Activated T-helper 1 cell treated with anti-CD3 and anti-CD28 coated beads, Interleukin-2, amount 50 U/mL, for 16 hours (primary cell): ENCODE data around the gene APOD.

Source experiments
- DNase-seq, 2 donors: peaks; one replicate each; pipeline ENCODE4 v3.0.0-alpha.2; 2020; ENCODE audit warnings: low read depth in 1 of 2, low spot score in 1 of 2

APOD gene

DNA sequence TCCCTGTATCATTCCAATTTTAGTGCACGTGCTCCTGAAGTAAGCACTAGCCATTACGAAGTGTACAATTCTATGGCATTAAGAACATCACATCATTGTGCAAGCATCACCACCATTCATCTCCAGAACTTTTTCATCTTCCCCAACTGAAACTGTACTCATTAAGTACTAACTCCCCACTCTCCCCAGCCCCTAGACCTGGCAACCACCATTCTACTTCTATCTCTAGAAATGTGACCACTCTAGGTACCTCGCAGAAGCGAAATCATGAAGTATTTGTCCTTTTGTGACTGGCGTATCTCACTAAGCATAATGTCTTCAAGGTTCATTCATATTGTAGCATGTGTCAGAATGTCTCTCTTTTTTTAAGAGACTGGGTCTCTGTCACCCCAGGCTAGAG, 52.1 kb downstream of the APOD start:
- DNase-seq = no peak

DNA sequence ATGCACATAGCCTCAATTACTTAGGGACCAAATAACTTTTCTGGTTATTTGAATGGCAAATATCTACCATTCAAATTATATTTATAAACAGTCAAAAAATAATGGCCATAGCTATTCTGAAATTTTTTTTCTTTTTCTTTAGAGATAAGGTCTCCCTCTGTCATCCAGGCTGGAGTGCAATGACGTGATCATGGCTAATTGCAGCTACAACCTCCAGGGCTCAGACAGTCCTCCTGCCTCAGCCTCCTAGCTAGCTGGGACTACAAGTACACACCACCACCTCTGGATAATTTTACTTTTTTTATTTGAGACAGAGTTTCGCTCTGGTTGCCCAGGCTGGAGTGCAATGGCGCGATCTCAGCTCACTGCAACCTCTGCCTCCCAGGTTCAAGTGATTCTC, 57.2 kb downstream of the APOD start:
- DNase-seq = no peak

DNA sequence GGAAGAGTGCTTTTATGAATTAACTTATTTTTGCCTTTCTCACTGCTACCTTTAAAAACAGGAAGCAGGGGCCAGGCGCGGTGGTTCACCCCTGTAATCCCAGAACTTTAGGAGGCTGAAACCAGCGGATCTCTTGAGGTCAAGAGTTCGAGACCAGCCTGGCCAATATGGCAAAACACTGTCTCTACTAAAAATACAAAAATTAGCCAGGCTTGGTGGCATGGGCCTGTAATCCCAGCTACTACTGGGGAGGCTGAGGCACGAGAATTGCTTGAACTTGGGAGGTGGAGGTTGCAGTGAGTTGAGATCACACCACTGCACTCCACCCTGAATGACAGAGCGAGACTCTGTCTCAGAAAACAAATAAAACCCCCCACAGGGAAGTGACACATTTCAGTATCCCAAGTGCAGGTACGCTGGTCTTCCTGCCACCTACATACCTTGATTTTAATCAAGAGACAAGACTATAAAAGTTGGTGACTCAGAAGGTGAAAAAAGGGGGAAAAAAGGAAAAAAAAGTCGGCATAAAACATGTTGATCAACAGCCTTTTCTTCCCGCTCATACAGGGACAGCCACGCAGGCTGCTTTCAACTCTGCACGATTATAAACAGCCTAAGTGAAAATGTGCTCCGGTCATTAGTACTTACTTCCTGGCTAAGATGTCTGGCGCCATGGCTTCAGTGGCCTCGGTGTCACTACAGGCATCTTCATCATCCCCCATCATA, 59.4 kb downstream of the APOD start:
- no peak for DNase-seq

DNA sequence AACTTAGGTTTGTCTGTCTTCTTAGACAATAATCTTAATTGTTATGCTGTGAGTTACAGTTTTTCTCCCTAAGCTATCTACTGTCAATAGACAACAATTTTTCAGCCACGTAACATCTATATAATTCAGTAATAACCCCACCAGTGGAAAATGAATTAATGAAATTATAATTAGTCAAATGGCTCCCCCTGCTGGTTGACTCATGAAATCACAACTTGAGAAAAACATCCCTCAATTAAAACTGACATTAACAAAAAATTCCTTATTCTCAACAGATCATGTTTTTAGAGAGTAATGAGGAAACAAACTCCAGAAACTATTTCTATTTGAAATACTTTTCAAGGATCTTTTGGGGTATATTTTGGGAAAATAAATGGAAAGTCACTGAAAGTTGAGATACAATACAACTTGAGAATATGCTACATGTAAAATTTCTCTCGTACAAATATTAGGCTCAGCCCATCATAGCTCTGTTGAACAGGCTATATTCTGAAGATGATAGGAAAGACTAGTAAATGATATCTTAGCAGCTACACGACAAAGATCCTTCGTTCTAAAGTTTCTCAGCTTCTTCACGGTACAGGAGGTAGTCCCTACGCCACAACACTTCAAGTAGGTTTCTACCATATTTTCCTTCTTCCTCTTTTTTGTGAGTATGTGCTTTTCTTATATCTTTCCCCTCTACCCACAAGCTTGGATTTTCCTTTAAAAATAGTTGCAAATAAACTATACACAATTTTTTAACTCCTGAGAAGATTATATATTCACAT, 61.3 kb downstream of the APOD start:
- no peak for DNase-seq
